HepG2 (cell line): ENCODE data around the gene ADIPOR2. TPM values are rescaled to one million over a fixed set of nuclear protein-coding genes. Genes with fewer than 3 reads are reported as not detected.
A peak's percentile ranks its signal among the peaks of the same experiment; 100 is the strongest.

Experiments
- ATAC-seq: fragments of 200-7000 bp; cut with Tn5 transposase; 3 replicates; pipeline ENCODE4 v1.9.1; 2020; ENCODE audit warnings: mild to moderate bottlenecking, moderate library complexity
- BruUV-seq: library from RNA; stranded (reverse); fragments of 400-500 nt; replicated peaks from 2 replicates; lab custom pipeline; 2021; lab: Mats Ljungman, UMichigan
- CTCF ChIA-PET: fragments of 300-600 bp; formaldehyde crosslinking; extraction: SDS; loops from one replicate; lab custom pipeline; 2021; ENCODE audit warnings: low total read pairs, inconsistent platforms, low intra/inter-chr PET ratio; lab: Yijun Ruan, JAX
- POLR2A ChIA-PET: fragments of 350-600 bp; sonication (Branson Sonifier 250); formaldehyde crosslinking; loops from one replicate; lab custom pipeline; 2020; ENCODE audit warnings: antibody characterized with exemption, inconsistent platforms; lab: Yijun Ruan, JAX
- DNase-seq: peaks from one replicate; pipeline ENCODE4 v3.0.0-alpha.2; 2015; ENCODE audit warnings: low spot score
- FAIRE-seq: peaks from 3 replicates; lab custom pipeline; 2011; peaks lifted over from hg19 to GRCh38; lab: Jason Lieb, UNC
- H2AFZ ChIP-seq: one replicate; pipeline ENCODE4 v1.6.1; 2011; ENCODE audit warnings: low read length, inconsistent platforms
- H3K27ac ChIP-seq: fragments of 300-600 bp; 3 replicates; pipeline ENCODE4 v1.8.0; 2011; ENCODE audit warnings: mixed run types, mild to moderate bottlenecking, mixed read lengths, low read length, inconsistent platforms; ENCODE audit not compliant: insufficient read depth; ENCODE audit errors: extremely low read length
- H3K27me3 ChIP-seq, 2 experiments: fragments of 200-600 bp in 1 of 2; 2 replicates in 1 of 2; 3 replicates in 1 of 2; pipeline versions ENCODE4 v1.6.0 to v1.8.0; 2011; ENCODE audit warnings: low read length in 2 of 2, mild to moderate bottlenecking in 2 of 2, moderate library complexity in 2 of 2, inconsistent platforms in 1 of 2; ENCODE audit not compliant: insufficient read depth in 2 of 2, control insufficient read depth in 1 of 2
- H3K36me3 ChIP-seq, 2 experiments: fragments of 200-600 bp in 1 of 2; replicated peaks in 1 of 2; 2 replicates in 1 of 2; 3 replicates in 1 of 2; pipeline versions ENCODE4 v1.5.1 to v1.8.0; 2011; ENCODE audit warnings: low read length in 2 of 2, inconsistent platforms in 1 of 2; ENCODE audit not compliant: insufficient read depth in 2 of 2, control insufficient read depth in 1 of 2
- H3K4me1 ChIP-seq: 2 replicates; pipeline ENCODE4 v1.5.1; 2012; ENCODE audit warnings: low read length, inconsistent platforms; ENCODE audit not compliant: insufficient read depth
- H3K4me2 ChIP-seq: 2 replicates; pipeline ENCODE4 v1.6.0; 2011; ENCODE audit warnings: low read depth, low read length, inconsistent platforms
- H3K4me3 ChIP-seq, 3 experiments: fragments of 200-600 bp in 1 of 3; sonication (generic), shearing (Covaris generic) in 1 of 3; replicated peaks in 1 of 3; 2 replicates each; pipeline ENCODE4 v1.5.1; 2011 to 2016; ENCODE audit warnings: low read length in 3 of 3, inconsistent platforms in 2 of 3, low read depth in 2 of 3, mild to moderate bottlenecking in 2 of 3, control low read depth in 1 of 3, mixed read lengths in 1 of 3; ENCODE audit not compliant: insufficient read depth in 1 of 3
- H3K79me2 ChIP-seq: one replicate; pipeline ENCODE4 v1.6.1; 2011; ENCODE audit warnings: low read length, inconsistent platforms; ENCODE audit not compliant: insufficient read depth
- H3K9ac ChIP-seq: 2 replicates; pipeline ENCODE4 v1.6.0; 2011; ENCODE audit warnings: mild to moderate bottlenecking, low read depth, low read length, inconsistent platforms; ENCODE audit not compliant: insufficient read depth
- H3K9me3 ChIP-seq: 2 replicates; pipeline ENCODE4 v1.5.1; 2012; ENCODE audit warnings: mild to moderate bottlenecking, low read length
- H4K20me1 ChIP-seq: 2 replicates; pipeline ENCODE4 v1.6.0; 2011; ENCODE audit warnings: inconsistent platforms, mild to moderate bottlenecking, low read length, moderate library complexity; ENCODE audit not compliant: insufficient read depth
- CBFB ChIP-seq: sonication (generic); formaldehyde crosslinking; IDR thresholded peaks from 2 replicates; pipeline ENCODE4 v1.4.0; 2020; ENCODE audit warnings: missing genetic modification reagents
- CBX1 ChIP-seq: IDR thresholded peaks from one replicate; pipeline ENCODE4 v1.6.1; 2016; ENCODE audit warnings: antibody characterized with exemption, low read depth
- DNMT1 ChIP-seq: sonication (generic); formaldehyde crosslinking; IDR thresholded peaks from 2 replicates; pipeline ENCODE4 v1.5.1; 2020; ENCODE audit warnings: mild to moderate bottlenecking, missing genetic modification reagents
- EP300 ChIP-seq, 3 experiments: sonication (generic) in 1 of 3; formaldehyde crosslinking in 1 of 3; IDR thresholded peaks; 2 replicates each; pipeline versions ENCODE4 v1.5.1 to v1.6.1; 2011 to 2020; ENCODE audit warnings: low read depth in 2 of 3, low read length in 2 of 3, borderline replicate concordance in 1 of 3, improper control_type of control experiment in 1 of 3, mild to moderate bottlenecking in 1 of 3, missing genetic modification reagents in 1 of 3, moderate library complexity in 1 of 3
- FOXK1 ChIP-seq: sonication (generic); formaldehyde crosslinking; IDR thresholded peaks from 2 replicates; pipeline ENCODE4 v1.4.0; 2020; ENCODE audit warnings: low read depth, missing genetic modification reagents, borderline replicate concordance
- HNF4G ChIP-seq, 2 experiments: sonication (generic) in 1 of 2; formaldehyde crosslinking in 1 of 2; IDR thresholded peaks; 2 replicates each; pipeline versions ENCODE4 v1.4.0 to v1.6.1; 2011 to 2020; ENCODE audit warnings: borderline replicate concordance in 2 of 2, low read depth in 2 of 2, mild to moderate bottlenecking in 2 of 2, low read length in 1 of 2, missing genetic modification reagents in 1 of 2, moderate library complexity in 1 of 2
- MATR3 ChIP-seq: sonication (generic); formaldehyde crosslinking; IDR thresholded peaks from 2 replicates; pipeline ENCODE4 v1.4.0; 2020; ENCODE audit warnings: missing genetic modification reagents
- MAZ ChIP-seq, 2 experiments: sonication (generic) in 1 of 2; formaldehyde crosslinking in 1 of 2; IDR thresholded peaks; 2 replicates each; pipeline versions ENCODE4 v1.5.0 to v1.6.1; 2012 to 2020; ENCODE audit warnings: low read depth in 2 of 2, mild to moderate bottlenecking in 2 of 2, borderline replicate concordance in 1 of 2, improper control_type of control experiment in 1 of 2, low read length in 1 of 2, missing genetic modification reagents in 1 of 2, moderate library complexity in 1 of 2
- PHF5A ChIP-seq: IDR thresholded peaks from one replicate; pipeline ENCODE4 v1.6.1; 2018; ENCODE audit warnings: low read depth, missing genetic modification reagents; ENCODE audit not compliant: unreplicated experiment
- PHF8 ChIP-seq: sonication (generic); formaldehyde crosslinking; IDR thresholded peaks from 2 replicates; pipeline ENCODE4 v1.5.0; 2020; ENCODE audit warnings: missing genetic modification reagents
- SAFB2 ChIP-seq: sonication (generic); formaldehyde crosslinking; IDR thresholded peaks from 2 replicates; pipeline ENCODE4 v1.5.1; 2020; ENCODE audit warnings: missing genetic modification reagents, low read depth, mild to moderate bottlenecking, borderline replicate concordance
- ZBTB1 ChIP-seq: sonication (generic); formaldehyde crosslinking; IDR thresholded peaks from 2 replicates; pipeline ENCODE4 v1.4.0; 2020; ENCODE audit warnings: missing genetic modification reagents, borderline replicate concordance
- ZNF441 ChIP-seq: sonication (generic); formaldehyde crosslinking; IDR thresholded peaks from 2 replicates; pipeline ENCODE4 v1.7.0; 2021; ENCODE audit warnings: missing genetic modification reagents, borderline replicate concordance
- ZNF598 ChIP-seq: sonication (generic); formaldehyde crosslinking; IDR thresholded peaks from 2 replicates; pipeline ENCODE4 v1.5.1; 2020; ENCODE audit warnings: mild to moderate bottlenecking, missing genetic modification reagents, borderline replicate concordance
- ZNF768 ChIP-seq: sonication (generic); formaldehyde crosslinking; IDR thresholded peaks from 2 replicates; pipeline ENCODE4 v1.4.0; 2020; ENCODE audit warnings: missing genetic modification reagents
- WGBS: methylation state at CpG from one replicate; pipeline ENCODE4 v1.1.6; 2017; ENCODE audit warnings: low lambda C conversion rate; 5-methylcytosine and 5-hydroxymethylcytosine counted together
- in situ Hi-C: cut with HindIII; loops from 2 replicates; pipeline ENCODE4 v1.10.0; 2017; ENCODE audit warnings: low pct_unique_long_range_greater_than_20kb; ENCODE audit not compliant: extremely low pct_ligation_motif_present
- intact Hi-C: fragments of 100-400 bp; cut with micrococcal nuclease; formaldehyde crosslinking; loops from one replicate; pipeline ENCODE4 v1.10.0; 2022; ENCODE audit not compliant: unreplicated experiment
- polyA plus RNA-seq, 8 experiments: library from polyadenylated mRNA; depleted of rRNA in 3 of 8; stranded (reverse) in 7 of 8; unstranded in 1 of 8; fragments of >200 nt; fragmentation: Illumina TruSeq in 4 of 8; extraction: Trizol in 4 of 8; gene quantifications; 2 replicates each; pipeline versions ENCODE4 v1.2.1 to v1.2.3, GENCODE V29; 2011 to 2016; ENCODE audit warnings: low read depth in 4 of 8, missing spikeins in 1 of 8, mixed read lengths in 1 of 8; ENCODE audit not compliant: insufficient read depth in 1 of 8
- total RNA-seq, 5 experiments: library from RNA; depleted of rRNA; stranded (reverse); fragments of >200 nt; fragmentation: Illumina TruSeq; extraction: Trizol; gene quantifications; 2 replicates each; pipeline ENCODE4 v1.2.3, GENCODE V29; 2016; ENCODE audit warnings: low read depth in 1 of 5
- TF ChIP-seq, protein P1 (sequence below): sonication (generic); formaldehyde crosslinking; IDR thresholded peaks from 2 replicates; pipeline ENCODE4 v1.4.0; 2020; ENCODE audit warnings: missing genetic modification reagents, borderline replicate concordance
- TF ChIP-seq, protein P2 (sequence below): sonication (generic); formaldehyde crosslinking; IDR thresholded peaks from 2 replicates; pipeline ENCODE4 v1.4.0; 2020; ENCODE audit warnings: missing genetic modification reagents

The ADIPOR2 gene
- total and polyA plus RNA-seq, 2 of the 13 experiments (the other 11 are each of a cell fraction or from before 2014, with no cell fraction given): 35.2 to 52.2 TPM

- intact Hi-C loops (no loop called here), in situ Hi-C loops (no loop called here)
- H3K27ac ChIP-seq: peak overlapping the region; percentile 75
- FAIRE-seq (peak; percentile 54), ATAC-seq (peak; percentile 69), DNase-seq (peak; percentile 75)
- no peaks in the 10 kb centered on the region for H4K20me1 ChIP-seq
- H3K79me2 ChIP-seq: peaks cover 4% of the 10 kb centered on the region
- H2AFZ ChIP-seq: no peak overlapping the region
- ChIA-PET POLR2A (interaction anchor here (1.2 to 5.7 kb wide), 4 partner anchors 10 to 26 kb away, joined by 4 to 31 read pairs (median 12); no protein-coding TSS in a partner anchor), CTCF (no interaction called here)
- no peaks in the 10 kb centered on the region for H3K27me3 ChIP-seq
- H3K36me3 ChIP-seq: no peaks in the 10 kb centered on the region
- peak overlapping the region; percentile 79 for H3K9ac ChIP-seq
- H3K4me1 ChIP-seq: peaks cover 99% of the 10 kb centered on the region
- BruUV-seq: no TSS peak
- WGBS: under 1% methylated on average over 16 of the region's 27 CpGs
- H3K9me3 ChIP-seq: no peaks in the 10 kb centered on the region
- peak overlapping the region; percentile 89 for H3K4me2 ChIP-seq
- peak overlapping the region; percentile 63 to 80 (median 79) for H3K4me3 ChIP-seq
- TF ChIP-seq FOXK1 (CRISPR knock-in tag): 0 out of 2 replicates have a peak, but pooled peaks have one; percentile 8
- no peak for TF ChIP-seq ZBTB1 (CRISPR knock-in tag)
- TF ChIP-seq PHF8: peak; percentile 51; the same call in 1 of the 2 replicates
- no peak for TF ChIP-seq PHF5A
- TF ChIP-seq CBFB (CRISPR knock-in tag): no peak
- TF ChIP-seq, protein P1, sequence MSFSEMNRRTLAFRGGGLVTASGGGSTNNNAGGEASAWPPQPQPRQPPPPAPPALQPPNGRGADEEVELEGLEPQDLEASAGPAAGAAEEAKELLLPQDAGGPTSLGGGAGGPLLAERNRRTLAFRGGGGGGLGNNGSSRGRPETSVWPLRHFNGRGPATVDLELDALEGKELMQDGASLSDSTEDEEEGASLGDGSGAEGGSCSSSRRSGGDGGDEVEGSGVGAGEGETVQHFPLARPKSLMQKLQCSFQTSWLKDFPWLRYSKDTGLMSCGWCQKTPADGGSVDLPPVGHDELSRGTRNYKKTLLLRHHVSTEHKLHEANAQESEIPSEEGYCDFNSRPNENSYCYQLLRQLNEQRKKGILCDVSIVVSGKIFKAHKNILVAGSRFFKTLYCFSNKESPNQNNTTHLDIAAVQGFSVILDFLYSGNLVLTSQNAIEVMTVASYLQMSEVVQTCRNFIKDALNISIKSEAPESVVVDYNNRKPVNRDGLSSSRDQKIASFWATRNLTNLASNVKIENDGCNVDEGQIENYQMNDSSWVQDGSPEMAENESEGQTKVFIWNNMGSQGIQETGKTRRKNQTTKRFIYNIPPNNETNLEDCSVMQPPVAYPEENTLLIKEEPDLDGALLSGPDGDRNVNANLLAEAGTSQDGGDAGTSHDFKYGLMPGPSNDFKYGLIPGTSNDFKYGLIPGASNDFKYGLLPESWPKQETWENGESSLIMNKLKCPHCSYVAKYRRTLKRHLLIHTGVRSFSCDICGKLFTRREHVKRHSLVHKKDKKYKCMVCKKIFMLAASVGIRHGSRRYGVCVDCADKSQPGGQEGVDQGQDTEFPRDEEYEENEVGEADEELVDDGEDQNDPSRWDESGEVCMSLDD (CRISPR knock-in tag): no peak
- TF ChIP-seq ZNF768: peak; percentile 79
- TF ChIP-seq MAZ (IDR thresholded peaks at IDR 0.05; ENCODE audit: borderline replicate concordance, low read depth, low read length): peak; percentile 35; the same call in 1 of the 2 replicates
- no peak for TF ChIP-seq MAZ (CRISPR knock-in tag; IDR thresholded peaks at IDR 0.05; ENCODE audit: low read depth)
- TF ChIP-seq EP300 (IDR thresholded peaks at IDR 0.05; ENCODE audit: low read depth in 2 of 2, low read length in 2 of 2): peak in 1 of 2 experiments; percentile 55; a peak in 1 of 4 replicates
- TF ChIP-seq EP300 (CRISPR knock-in tag; IDR thresholded peaks at IDR 0.05; ENCODE audit: borderline replicate concordance): no peak
- TF ChIP-seq ZNF598: no peak
- TF ChIP-seq HNF4G (IDR thresholded peaks at IDR 0.05; ENCODE audit: borderline replicate concordance, low read depth, low read length): peak; percentile 74
- 0 out of 2 replicates have a peak, but pooled peaks have one; percentile 27 for TF ChIP-seq HNF4G (CRISPR knock-in tag; IDR thresholded peaks at IDR 0.05; ENCODE audit: borderline replicate concordance, low read depth)
- no peak for TF ChIP-seq MATR3
- TF ChIP-seq DNMT1: peak; percentile 68; the same call in 1 of the 2 replicates
- TF ChIP-seq, protein P2, sequence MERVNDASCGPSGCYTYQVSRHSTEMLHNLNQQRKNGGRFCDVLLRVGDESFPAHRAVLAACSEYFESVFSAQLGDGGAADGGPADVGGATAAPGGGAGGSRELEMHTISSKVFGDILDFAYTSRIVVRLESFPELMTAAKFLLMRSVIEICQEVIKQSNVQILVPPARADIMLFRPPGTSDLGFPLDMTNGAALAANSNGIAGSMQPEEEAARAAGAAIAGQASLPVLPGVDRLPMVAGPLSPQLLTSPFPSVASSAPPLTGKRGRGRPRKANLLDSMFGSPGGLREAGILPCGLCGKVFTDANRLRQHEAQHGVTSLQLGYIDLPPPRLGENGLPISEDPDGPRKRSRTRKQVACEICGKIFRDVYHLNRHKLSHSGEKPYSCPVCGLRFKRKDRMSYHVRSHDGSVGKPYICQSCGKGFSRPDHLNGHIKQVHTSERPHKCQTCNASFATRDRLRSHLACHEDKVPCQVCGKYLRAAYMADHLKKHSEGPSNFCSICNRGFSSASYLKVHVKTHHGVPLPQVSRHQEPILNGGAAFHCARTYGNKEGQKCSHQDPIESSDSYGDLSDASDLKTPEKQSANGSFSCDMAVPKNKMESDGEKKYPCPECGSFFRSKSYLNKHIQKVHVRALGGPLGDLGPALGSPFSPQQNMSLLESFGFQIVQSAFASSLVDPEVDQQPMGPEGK (CRISPR knock-in tag): peak; percentile 47
- peak; percentile 61; the same call in 1 of the 2 replicates for TF ChIP-seq ZNF441 (CRISPR knock-in tag)
- TF ChIP-seq SAFB2 (CRISPR knock-in tag): 0 out of 2 replicates have a peak, but pooled peaks have one; percentile 38
- peak; percentile 42 for TF ChIP-seq CBX1
These were observed 120.5 kb downstream of the ADIPOR2 start for GRCh38 chr12:1811281-1811947.
